Suppressor macrophage treated with lipopolysaccharide for 1 hour (primary cell): ENCODE data around the gene MEX3A.
A peak's percentile ranks its signal among the peaks of the same experiment; 100 is the strongest.
"Not testable (repeated sequence)": the region's sequence is repeated elsewhere in the genome, so short reads cannot be mapped to it uniquely, and the experiment has no call there.

Experiments
- DNase-seq, 3 donors: peaks; one replicate each; pipeline ENCODE4 v3.0.0-alpha.2; 2020 to 2022

The MEX3A gene

GRCh38 chr1:156078728-156079127 lies 3.5 kb downstream of the MEX3A start:
- no peak for DNase-seq

GRCh38 chr1:156077430-156077760 lies 4.9 kb downstream of the MEX3A start:
- DNase-seq = no peak

- DNase-seq = peak in 1 of 3 donors; percentile 34
Observed at GRCh38 chr1:156076609-156077429, 5.4 kb downstream of the MEX3A start.

GRCh38 chr1:156075775-156076204 lies 6.5 kb downstream of the MEX3A start:
- no peak for DNase-seq

GRCh38 chr1:156075162-156075561 lies 7.1 kb downstream of the MEX3A start:
- DNase-seq = no peak

GRCh38 chr1:156074661-156075060 lies 7.6 kb downstream of the MEX3A start:
- DNase-seq = no peak

GRCh38 chr1:156073740-156074139 lies 8.5 kb downstream of the MEX3A start:
- DNase-seq = no peak

- DNase-seq = no peak
Observed at GRCh38 chr1:156073110-156073687, 9.1 kb downstream of the MEX3A start.

- DNase-seq = no peak
Observed at GRCh38 chr1:156072251-156072650, 10.0 kb downstream of the MEX3A start.

- not testable (repeated sequence) for DNase-seq
Observed at GRCh38 chr1:156071332-156071816, 10.9 kb downstream of the MEX3A start.

- DNase-seq = no peak
Observed at GRCh38 chr1:156070548-156070947, 11.7 kb downstream of the MEX3A start.

GRCh38 chr1:156069490-156070455 lies 12.5 kb downstream of the MEX3A start:
- DNase-seq = no peak

GRCh38 chr1:156067262-156067661 lies 15.0 kb downstream of the MEX3A start:
- no peak for DNase-seq

GRCh38 chr1:156065871-156066270 lies 16.4 kb downstream of the MEX3A start:
- DNase-seq = no peak

GRCh38 chr1:156065212-156065611 lies 17.1 kb downstream of the MEX3A start:
- DNase-seq = no peak

- DNase-seq = no peak
Observed at GRCh38 chr1:156064615-156065014, 17.6 kb downstream of the MEX3A start.

GRCh38 chr1:156063997-156064285 lies 18.3 kb downstream of the MEX3A start:
- DNase-seq = no peak

- no peak for DNase-seq
Observed at GRCh38 chr1:156062189-156062588, 20.1 kb downstream of the MEX3A start.

- no peak for DNase-seq
Observed at GRCh38 chr1:156060937-156061636, 21.2 kb downstream of the MEX3A start, which contains the start of gene RAB25. Gene RAB25, plus strand, starts transcription at chr1:156061160. Its CDS starts 241 bp downstream, at chr1:156061401.

GRCh38 chr1:156056326-156056849 lies 25.9 kb downstream of the MEX3A start:
- DNase-seq = no peak

- peak; percentile 51 to 74 (median 55) for DNase-seq
Observed at GRCh38 chr1:156055281-156056048, 26.8 kb downstream of the MEX3A start.
